ENCODE results near the gene CACNA1B. TPM values are rescaled to one million over a fixed set of nuclear protein-coding genes. Genes with fewer than 3 reads are reported as not detected.
A peak's percentile ranks its signal among the peaks of the same experiment; 100 is the strongest.

Gene CACNA1B
- polyA plus RNA-seq, 2 of the 4 experiments (the other 2 are of a cell fraction), result 0.03 to 0.06 TPM

- POLR2A ChIA-PET, result no interaction called here
Measured at GRCh38 chr9:138098908-138099791, 221.6 kb downstream of the CACNA1B start.

GRCh38 chr9:138099803-138100598 is 222.4 kb downstream of the CACNA1B start:
- FAIRE-seq (no peak), ATAC-seq (no peak), DNase-seq (ENCODE audit: low read depth in 1 of 2, low spot score in 1 of 2) (no peak)
- 32% methylated on average over 8 of the region's 8 CpGs for WGBS (ENCODE audit: missing lambda C conversion rate)
- H3K4me1 ChIP-seq, result no peaks in the 10 kb centered on the region
- H3K9me3 ChIP-seq, result no peaks in the 10 kb centered on the region
- no peak overlapping the region for H3K4me3 ChIP-seq
- H3K27ac ChIP-seq, result no peak overlapping the region
- ChIA-PET CTCF (interaction anchor here (1.1 kb wide), 1 partner anchor 9 kb away, joined by 3 read pairs; no protein-coding TSS in a partner anchor), POLR2A (no interaction called here)
- H3K4me2 ChIP-seq, result no peak overlapping the region
- TF ChIP-seq NR3C1 (IDR thresholded peaks at IDR 0.05), result no peak
- TF ChIP-seq MYC (IDR thresholded peaks at IDR 0.05; ENCODE audit: borderline replicate concordance, low read length), result no peak
- no peak for TF ChIP-seq MAZ (IDR thresholded peaks at IDR 0.05; ENCODE audit: borderline replicate concordance, low read depth, low read length)
- TF ChIP-seq HEYL (CRISPR knock-in tag; IDR thresholded peaks at IDR 0.05), result no peak

More at GRCh38 chr9:138098908-138099791, 221.6 kb downstream of the CACNA1B start:
- H3K27ac ChIP-seq, result no peak overlapping the region
- CTCF ChIA-PET, result no interaction called here
- no peak for DNase-seq (ENCODE audit: low read depth in 1 of 2, low spot score in 1 of 2)
- no peak for ATAC-seq
- no peak overlapping the region for H3K4me3 ChIP-seq
- H3K9me3 ChIP-seq, result no peaks in the 10 kb centered on the region
- H3K4me2 ChIP-seq, result no peak overlapping the region
- H3K4me1 ChIP-seq, result no peaks in the 10 kb centered on the region
- no peak for FAIRE-seq
- TF ChIP-seq HOXB13 (CRISPR knock-in tag; IDR thresholded peaks at IDR 0.05; ENCODE audit: low read depth) (no peak), EHF (CRISPR knock-in tag; IDR thresholded peaks at IDR 0.05) (no peak), HOXA7 (CRISPR knock-in tag; IDR thresholded peaks at IDR 0.05) (no peak)
- WGBS (ENCODE audit: missing lambda C conversion rate), result 56% methylated on average over 18 of the region's 22 CpGs

GRCh38 chr9:138100711-138101350 is 223.2 kb downstream of the CACNA1B start:
- DNase-seq (ENCODE audit: low read depth in 1 of 2, low spot score in 1 of 2), result peak in 1 of 2 experiments; percentile 10
- H3K4me3 ChIP-seq, result no peak overlapping the region
- no peaks in the 10 kb centered on the region for H3K4me1 ChIP-seq
- TF ChIP-seq JUNB (IDR thresholded peaks at IDR 0.05), result no peak
- no peak for TF ChIP-seq BCL3 (IDR thresholded peaks at IDR 0.05)
- TF ChIP-seq TFCP2L1 (CRISPR knock-in tag; IDR thresholded peaks at IDR 0.05), result no peak
- WGBS (ENCODE audit: missing lambda C conversion rate), result 75% methylated on average over 30 of the region's 30 CpGs
- H3K4me2 ChIP-seq, result no peak overlapping the region
- ChIA-PET CTCF (interaction anchor here (1.1 kb wide), 1 partner anchor 10 kb away, joined by 3 read pairs; no protein-coding TSS in a partner anchor), POLR2A (no interaction called here)
- no peak for FAIRE-seq
- H3K9me3 ChIP-seq, result no peaks in the 10 kb centered on the region
- no peak overlapping the region for H3K27ac ChIP-seq
- ATAC-seq, result no peak

- CTCF ChIA-PET, result no interaction called here
- POLR2A ChIA-PET, result no interaction called here
- Histone ChIP-seq H3K4me1 (no peaks in the 10 kb centered on the region), H3K9me3 (no peaks in the 10 kb centered on the region), H3K4me3 (no peak overlapping the region), H3K27ac (no peak overlapping the region), H3K4me2 (no peak overlapping the region)
- 54% methylated on average over 15 of the region's 16 CpGs for WGBS (ENCODE audit: missing lambda C conversion rate)
- ATAC-seq, result no peak
- DNase-seq (ENCODE audit: low read depth in 1 of 2, low spot score in 1 of 2), result no peak
- FAIRE-seq, result no peak
- TF ChIP-seq MAZ (IDR thresholded peaks at IDR 0.05; ENCODE audit: borderline replicate concordance, low read depth, low read length) (no peak), MYC (IDR thresholded peaks at IDR 0.05; ENCODE audit: borderline replicate concordance, low read length) (no peak), SMC3 (IDR thresholded peaks at IDR 0.05) (no peak), CTCF (IDR thresholded peaks at IDR 0.05) (no peak), HES2 (IDR thresholded peaks at IDR 0.05) (no peak), ZNF302 (CRISPR knock-in tag; IDR thresholded peaks at IDR 0.05) (no peak), REST (IDR thresholded peaks at IDR 0.05) (no peak), PHF8 (IDR thresholded peaks at IDR 0.05; ENCODE audit: borderline replicate concordance, low read depth) (no peak), GATA3 (IDR thresholded peaks at IDR 0.05; ENCODE audit: borderline replicate concordance) (no peak), ZSCAN20 (CRISPR knock-in tag; IDR thresholded peaks at IDR 0.05) (no peak)
Measured at GRCh38 chr9:138101444-138102234, 224.1 kb downstream of the CACNA1B start.
